Ovary (tissue), 3 donors: ENCODE results near the gene CAMTA1.

Source experiments
- CTCF ChIP-seq, 3 donors: fragments of 450-650 bp in 2 of 3; fragments of 200-600 bp in 1 of 3; IDR thresholded peaks; one replicate each; pipeline versions ENCODE4 v1.5.1 to v1.8.0; 2016 to 2022; ENCODE audit warnings: antibody characterized with exemption in 3 of 3, mild to moderate bottlenecking in 1 of 3
- EP300 ChIP-seq: sonication (generic); formaldehyde crosslinking; IDR thresholded peaks from one replicate; pipeline ENCODE4 v1.6.1; 2017; ENCODE audit warnings: antibody characterized with exemption
- POLR2A ChIP-seq: fragments of 450-650 bp; IDR thresholded peaks from one replicate; pipeline ENCODE4 v1.6.1; 2017; ENCODE audit warnings: antibody characterized with exemption, mild to moderate bottlenecking, moderate library complexity
- donor health status: DM: no; HTN: no; CAD: no.

GRCh38 chr1:6807782-6808181 lies 22.5 kb downstream of the CAMTA1 start:
- no peak for TF ChIP-seq CTCF (IDR thresholded peaks at IDR 0.05)
- no peak for TF ChIP-seq POLR2A
- TF ChIP-seq EP300 = no peak
